Cardiac fibroblast (primary cell): ENCODE measurements around the gene AGMO.
A peak's percentile ranks its signal among the peaks of the same experiment; 100 is the strongest.

Experiments used
- DNase-seq, 2 donors: peaks; one replicate each; pipeline versions ENCODE4 v3.0.0 to v3.0.0-alpha.2; 2010; ENCODE audit warnings: low read depth in 2 of 2
- H3K4me3 ChIP-seq, 2 donors: replicated peaks in 1 of 2; 1 replicate in 1 of 2; 2 replicates in 1 of 2; pipeline ENCODE4 v1.5.1; 2011; ENCODE audit warnings: low read depth in 2 of 2, low read length in 2 of 2, mild to moderate bottlenecking in 2 of 2, moderate library complexity in 1 of 2
- TF ChIP-seq, protein P1 (sequence below): IDR thresholded peaks from one replicate; pipeline ENCODE4 v1.5.1; 2011; ENCODE audit warnings: low read depth, mild to moderate bottlenecking, low read length, inconsistent platforms

AGMO gene

DNA sequence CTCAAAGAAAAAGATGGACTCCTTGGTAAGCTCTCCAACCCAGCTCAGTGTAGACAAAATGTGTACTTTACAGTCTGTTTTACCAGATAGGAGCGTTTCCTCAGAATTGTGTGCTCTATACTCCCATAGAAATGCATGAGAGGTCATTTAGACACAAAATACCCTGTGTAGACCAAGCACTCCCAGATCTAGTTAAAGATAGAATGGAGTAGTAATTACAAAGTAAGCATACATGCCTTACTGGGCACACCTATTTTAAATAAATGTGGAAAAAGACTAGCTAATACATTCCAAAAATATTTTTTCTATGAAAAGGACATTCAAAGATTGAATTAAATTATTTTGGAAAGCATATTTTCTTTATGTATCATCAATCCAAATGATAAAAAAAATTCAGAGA is 387.3 kb downstream of the AGMO start:
- DNase-seq: peak in 1 of 2 donors; percentile 9
- TF ChIP-seq, protein P1, sequence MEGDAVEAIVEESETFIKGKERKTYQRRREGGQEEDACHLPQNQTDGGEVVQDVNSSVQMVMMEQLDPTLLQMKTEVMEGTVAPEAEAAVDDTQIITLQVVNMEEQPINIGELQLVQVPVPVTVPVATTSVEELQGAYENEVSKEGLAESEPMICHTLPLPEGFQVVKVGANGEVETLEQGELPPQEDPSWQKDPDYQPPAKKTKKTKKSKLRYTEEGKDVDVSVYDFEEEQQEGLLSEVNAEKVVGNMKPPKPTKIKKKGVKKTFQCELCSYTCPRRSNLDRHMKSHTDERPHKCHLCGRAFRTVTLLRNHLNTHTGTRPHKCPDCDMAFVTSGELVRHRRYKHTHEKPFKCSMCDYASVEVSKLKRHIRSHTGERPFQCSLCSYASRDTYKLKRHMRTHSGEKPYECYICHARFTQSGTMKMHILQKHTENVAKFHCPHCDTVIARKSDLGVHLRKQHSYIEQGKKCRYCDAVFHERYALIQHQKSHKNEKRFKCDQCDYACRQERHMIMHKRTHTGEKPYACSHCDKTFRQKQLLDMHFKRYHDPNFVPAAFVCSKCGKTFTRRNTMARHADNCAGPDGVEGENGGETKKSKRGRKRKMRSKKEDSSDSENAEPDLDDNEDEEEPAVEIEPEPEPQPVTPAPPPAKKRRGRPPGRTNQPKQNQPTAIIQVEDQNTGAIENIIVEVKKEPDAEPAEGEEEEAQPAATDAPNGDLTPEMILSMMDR: no peak
- H3K4me3 ChIP-seq: no peak overlapping the region

DNA sequence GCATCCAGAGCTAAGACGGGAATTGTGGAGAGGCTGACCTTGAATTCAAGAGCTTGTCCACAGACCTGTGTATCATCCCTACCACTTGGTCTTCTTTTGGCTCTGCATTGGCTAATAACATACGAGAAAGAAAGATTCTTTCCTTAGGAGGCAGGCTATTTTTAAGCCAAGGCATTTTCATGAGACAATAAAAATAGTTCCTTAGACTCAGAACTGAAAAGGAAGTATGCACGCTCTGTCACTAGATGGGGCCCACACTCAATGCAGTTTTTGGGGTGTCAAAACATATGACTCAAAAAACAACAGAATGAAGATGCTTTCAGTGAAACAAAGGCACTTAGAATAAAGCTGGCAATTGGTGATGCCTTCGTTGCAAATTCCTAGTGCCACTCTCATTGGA is 393.3 kb downstream of the AGMO start:
- no peak overlapping the region for H3K4me3 ChIP-seq
- DNase-seq: peak in 1 of 2 donors; percentile 45
- TF ChIP-seq, protein P1: no peak

DNA sequence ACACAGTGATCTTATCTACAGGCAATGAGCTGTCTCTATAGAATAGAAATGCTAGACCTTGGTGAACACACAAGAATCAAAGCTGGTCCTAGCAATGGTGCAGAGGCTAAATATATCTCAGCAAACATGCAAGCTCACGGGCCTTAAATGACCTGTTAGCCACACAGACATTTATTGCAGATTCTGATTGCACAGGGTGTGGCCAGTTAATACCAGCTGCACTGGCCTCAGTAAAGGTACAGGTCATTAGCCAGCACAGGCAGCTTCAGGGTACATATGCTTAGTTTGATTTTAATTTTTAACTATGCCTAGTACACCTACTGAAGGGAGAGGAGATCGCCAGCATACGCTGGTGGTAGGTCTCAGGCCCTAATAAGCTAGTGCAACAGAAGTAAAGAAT is 393.9 kb downstream of the AGMO start:
- H3K4me3 ChIP-seq: no peak overlapping the region
- TF ChIP-seq, protein P1: no peak
- no peak for DNase-seq

DNA sequence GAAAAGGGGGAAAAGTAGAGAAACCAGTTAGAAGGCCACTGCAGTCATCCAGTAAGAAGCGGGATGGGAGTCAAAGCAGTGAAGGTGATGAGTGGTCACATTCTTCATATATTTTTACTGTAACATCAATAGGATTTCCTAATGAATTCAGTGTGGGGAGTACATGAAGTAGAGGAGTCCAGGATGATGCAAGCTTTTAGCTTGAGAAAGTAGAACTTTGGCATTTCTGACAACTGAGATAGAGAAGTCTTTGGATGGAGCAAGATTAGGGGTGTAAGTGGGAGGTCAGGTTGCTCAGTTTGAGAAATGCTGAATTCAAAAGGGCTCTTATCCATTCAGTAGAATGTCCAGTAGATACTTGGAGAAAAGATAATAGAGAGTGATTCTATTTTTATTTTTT is 395.2 kb downstream of the AGMO start:
- no peak for DNase-seq
- H3K4me3 ChIP-seq: no peak overlapping the region
- TF ChIP-seq, protein P1: no peak

- DNase-seq: no peak
- no peak overlapping the region for H3K4me3 ChIP-seq
- TF ChIP-seq, protein P1: no peak
Observed at GRCh38 chr7:15159261-15159660, 402.6 kb downstream of the AGMO start.

GRCh38 chr7:15158141-15158810 is 403.5 kb downstream of the AGMO start:
- peak in 1 of 2 donors; percentile 82 for DNase-seq
- TF ChIP-seq, protein P1: no peak
- no peak overlapping the region for H3K4me3 ChIP-seq
